NCI-H2196 treated with DMSO at 0.1 percent for 48 hours (cell line): ENCODE data around the gene HMGCS2.

Experiments used
- DNase-seq: peaks from one replicate; lab custom pipeline; 2025; ENCODE audit not compliant: unreplicated experiment; lab: John Stamatoyannopoulos, UW

Gene HMGCS2

DNA sequence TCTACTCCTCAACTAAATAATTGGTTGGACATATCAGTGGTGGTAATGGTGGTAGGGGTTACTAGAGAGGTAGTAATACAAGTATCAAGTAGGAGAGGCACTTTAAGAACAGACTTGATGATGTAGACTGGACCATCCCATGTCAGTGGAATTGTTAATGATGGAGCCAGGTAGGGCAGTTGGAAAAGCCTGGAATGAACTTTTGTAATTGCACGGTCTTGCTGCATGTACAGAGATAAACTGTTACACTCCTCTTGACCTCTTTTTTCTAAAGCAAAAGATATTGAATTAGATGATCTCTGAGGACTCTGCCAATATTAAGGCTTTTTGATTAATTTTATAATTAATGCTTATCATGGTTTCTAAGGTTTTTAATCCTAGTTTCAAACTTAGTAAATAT lies 5.8 kb downstream of the HMGCS2 start:
- DNase-seq: no peak

DNA sequence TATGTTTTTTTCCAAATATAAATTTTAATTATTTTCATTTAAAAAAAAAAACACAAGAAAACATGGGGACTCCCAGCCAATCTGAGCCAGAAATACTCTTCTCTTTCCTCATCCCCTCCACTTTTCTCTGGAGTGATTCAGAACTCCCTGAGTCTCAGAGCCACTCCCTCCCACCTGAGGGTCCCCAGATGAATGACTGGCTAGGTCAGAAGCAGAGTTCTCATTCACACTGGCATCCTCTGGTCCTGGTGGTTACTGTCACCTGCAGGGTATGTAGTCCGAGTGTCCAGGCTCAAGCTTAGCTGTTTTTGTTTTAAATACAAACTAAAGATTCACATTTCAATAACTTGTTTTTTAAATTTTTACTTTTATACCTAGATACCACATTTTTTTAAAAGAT lies 6.3 kb downstream of the HMGCS2 start:
- DNase-seq: no peak

DNA sequence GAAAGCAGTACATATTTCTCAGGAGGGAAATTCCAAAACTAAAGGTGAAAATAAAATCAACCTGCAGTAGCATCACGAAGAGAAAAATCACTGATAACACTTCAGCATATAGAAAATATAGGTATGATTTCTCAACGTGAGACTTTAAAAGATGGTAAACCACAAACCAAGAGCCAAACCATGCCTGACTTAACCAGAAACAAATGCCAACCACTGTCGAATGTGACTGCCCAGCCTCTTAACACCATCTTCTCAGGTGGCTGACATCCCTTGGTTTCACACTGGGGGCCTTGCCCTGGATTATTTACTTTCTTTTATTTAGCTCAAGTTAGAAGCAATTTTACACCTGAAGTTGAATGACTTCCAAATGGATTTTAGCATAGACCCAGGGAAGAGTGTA lies 10.1 kb downstream of the HMGCS2 start:
- DNase-seq: no peak

DNA sequence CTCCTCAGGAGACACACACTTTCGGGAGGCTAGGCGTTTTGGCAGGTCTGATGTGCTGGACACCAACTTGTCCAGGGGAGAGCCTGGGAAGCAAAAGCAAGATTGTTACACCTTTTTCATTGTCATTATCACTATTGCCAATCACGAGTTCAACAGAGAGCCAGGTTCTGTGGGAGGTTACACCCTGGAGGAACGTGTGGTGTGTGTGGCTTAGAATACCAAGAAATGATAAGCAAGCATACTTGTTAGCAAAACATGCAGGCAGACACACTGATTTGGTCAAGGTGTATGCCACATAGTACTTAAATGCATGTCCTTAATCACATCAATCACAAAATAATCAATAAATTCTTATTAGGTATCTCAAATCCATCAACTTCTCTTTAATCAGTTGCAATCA lies 16.1 kb downstream of the HMGCS2 start:
- DNase-seq: no peak

- DNase-seq: no peak
These were observed 20.7 kb downstream of the HMGCS2 start for GRCh38 chr1:119748040-119748439.

GRCh38 chr1:119747451-119747850 lies 21.3 kb downstream of the HMGCS2 start:
- no peak for DNase-seq

DNA sequence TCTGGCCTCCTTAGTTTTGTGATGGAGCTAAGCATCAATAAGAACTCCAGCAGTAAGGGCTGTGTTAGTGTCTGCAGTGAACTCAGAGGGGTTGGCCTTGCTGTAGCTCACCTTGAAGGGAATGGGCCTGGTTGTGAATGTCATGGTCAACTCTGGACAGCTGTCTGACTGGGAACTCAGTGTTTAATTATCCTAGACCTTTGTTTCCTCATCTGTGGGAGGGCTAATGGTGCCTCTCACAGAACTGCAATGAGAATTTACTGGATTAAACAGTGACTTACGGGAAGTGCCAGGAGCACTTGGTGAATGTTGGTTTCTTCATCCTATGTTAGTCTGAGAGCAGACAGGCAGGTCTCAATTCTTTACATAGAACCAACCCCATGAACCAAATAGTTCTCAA lies 23.7 kb downstream of the HMGCS2 start:
- DNase-seq: no peak

DNA sequence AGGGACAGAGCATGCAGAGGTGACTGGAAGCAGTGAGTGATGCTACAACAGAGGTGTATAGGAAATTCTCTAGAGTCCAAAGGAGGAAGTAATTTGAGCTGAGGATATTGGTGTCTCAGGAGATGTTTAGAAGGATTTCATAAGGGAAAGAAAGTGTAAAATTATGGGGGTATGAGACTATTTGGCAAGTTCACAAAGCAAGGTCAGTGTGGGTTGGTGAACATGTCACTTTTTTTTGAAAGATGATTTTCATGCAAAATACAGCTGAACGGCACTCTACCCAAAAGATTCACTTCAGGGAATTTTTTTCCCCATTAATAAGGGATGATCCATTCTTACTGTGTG lies 24.1 kb downstream of the HMGCS2 start:
- no peak for DNase-seq

- peak; percentile 36 for DNase-seq
These were observed 24.7 kb downstream of the HMGCS2 start for GRCh38 chr1:119743776-119744597.

DNA sequence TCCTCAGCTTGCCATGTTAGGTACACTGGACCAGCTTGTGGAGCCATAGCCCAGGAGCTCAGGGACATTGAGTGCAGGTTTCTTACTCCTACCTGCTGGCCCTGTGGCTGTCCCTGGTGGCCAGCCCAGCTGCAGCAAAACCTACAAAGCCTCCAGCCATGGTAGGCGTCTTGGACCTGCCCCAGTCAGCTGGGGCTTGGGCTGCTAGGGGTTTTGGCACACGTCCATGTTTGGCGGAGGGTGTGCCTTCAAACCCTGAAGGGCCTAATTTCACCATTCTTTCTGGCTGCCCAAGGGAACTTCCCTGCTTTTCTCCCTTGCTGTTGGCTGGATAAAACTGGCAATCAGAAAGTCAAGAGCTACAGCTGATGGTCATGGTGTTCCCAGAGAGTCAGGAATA lies 25.4 kb downstream of the HMGCS2 start:
- DNase-seq: no peak

DNA sequence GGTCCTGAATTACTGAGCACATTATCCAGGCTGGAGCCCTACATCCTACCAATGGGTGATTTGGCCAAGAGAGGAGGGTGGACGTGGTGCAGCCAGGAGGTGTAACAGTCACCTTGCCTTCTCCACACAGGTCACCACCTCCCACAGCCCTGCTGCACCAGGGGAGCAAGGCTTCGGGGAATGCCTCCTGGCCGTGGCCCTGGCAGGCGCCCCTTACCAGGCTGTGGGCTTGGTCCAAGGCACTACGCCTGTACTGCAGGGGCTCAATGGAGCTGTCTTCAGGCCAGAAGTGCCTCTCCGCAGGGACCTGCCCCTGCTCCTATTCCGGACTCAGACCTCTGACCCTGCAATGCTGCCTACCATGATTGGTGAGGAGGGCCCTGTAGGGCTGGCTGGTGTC lies 26.0 kb downstream of the HMGCS2 start:
- DNase-seq: no peak

DNA sequence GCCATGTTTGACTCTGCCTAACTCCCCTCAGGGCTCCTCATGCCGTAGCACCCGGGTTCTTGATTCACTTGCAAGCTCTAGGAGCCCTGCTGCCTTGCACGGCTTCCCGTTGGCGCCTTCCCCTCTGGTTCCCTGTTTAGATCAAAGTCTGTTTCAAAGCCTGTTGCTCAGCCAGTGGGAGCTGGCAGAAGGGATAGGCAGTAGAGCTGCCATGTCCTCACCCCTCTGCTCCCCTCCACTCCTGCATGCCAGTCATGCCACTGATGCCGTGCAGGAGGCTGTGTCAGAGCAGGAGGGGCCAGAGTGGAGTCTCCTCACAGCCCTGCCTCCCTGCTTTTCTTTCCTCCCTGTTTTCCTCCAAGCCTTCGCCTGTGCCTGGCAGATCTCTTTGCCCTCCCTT lies 26.5 kb downstream of the HMGCS2 start:
- no peak for DNase-seq

DNA sequence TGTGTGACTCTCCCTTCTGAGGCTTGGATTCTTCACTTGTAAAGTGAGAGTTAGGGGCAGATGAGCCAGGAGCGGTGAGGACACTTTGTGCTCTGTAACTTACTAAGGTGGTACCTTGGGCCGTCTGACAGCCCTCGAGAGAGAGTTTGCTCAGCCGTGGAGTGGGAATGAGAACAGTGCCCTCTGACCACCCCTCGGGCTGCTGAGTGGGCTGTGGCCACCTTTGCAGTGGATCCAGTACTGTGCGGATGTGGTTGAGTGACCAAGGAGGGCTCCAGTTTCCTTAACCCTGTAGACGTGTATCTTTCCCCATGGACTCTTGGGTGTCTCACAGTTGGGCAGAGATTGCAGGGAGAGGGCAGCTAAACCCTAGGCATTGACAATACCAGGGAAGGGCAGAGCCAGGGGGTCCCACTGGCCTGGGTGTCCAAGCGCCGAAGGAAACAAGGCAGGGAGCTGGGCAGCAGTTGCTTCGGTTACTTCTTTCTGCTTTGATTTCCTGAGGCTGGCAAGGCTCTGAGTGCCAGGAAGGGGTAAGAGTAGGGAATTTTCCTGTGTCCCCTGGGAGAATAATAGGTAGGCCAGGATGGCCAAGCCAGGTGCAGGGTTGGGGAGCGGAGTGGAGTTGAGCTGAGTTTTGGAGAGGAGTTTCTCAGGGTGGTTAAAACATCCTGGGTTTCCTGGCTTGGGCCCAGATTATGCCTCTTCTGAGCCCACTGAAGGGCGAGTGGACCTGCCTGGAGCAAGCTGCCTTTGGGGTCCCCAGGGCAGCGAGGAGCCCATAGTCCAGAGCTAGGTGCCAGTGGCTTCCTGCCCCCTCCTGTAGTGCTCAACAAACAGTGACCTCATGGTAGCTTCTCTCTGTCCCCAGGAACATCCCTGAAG lies 27.6 kb downstream of the HMGCS2 start:
- DNase-seq: no peak

DNA sequence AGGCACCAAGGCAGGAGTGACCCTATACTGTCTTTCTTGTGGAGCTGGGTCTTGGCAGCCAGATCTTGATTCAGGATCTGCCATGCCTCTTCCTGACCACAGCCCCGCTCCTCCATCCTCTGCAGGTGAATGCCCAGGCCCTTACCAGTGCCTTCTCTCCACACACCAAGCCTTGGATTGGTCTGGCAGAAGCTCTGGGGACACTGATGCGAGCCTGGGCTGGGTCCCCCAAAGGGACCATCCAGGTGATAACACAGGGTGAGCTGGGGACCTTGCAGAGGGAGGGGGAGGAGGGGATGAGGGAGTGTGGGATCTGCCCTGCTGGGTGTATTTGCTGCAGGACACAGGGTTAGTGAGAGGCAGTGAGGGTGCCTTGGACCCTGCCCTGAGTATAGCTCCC lies 28.4 kb downstream of the HMGCS2 start:
- no peak for DNase-seq

DNA sequence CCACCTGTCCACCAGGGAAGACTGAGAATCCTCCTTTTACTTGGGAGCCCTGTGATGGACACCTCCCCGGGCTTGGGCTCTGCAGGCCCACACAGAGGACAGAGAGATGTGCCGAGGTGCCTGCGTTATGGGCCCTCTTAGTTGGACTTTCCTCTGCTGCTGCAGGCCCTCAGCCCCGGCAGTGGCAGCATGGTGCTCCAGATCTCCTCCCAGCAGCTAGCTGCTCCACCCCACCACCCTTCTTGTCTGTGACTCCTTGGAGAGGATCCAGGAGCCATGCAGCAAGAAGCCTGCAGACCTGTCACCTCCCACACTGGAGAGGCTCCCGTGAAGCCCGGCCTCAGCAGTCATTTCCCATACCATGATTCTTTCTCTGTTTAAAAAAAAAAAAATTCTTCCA lies 29.6 kb downstream of the HMGCS2 start:
- no peak for DNase-seq

- DNase-seq: no peak
These were observed 30.5 kb downstream of the HMGCS2 start for GRCh38 chr1:119738100-119738720.

DNA sequence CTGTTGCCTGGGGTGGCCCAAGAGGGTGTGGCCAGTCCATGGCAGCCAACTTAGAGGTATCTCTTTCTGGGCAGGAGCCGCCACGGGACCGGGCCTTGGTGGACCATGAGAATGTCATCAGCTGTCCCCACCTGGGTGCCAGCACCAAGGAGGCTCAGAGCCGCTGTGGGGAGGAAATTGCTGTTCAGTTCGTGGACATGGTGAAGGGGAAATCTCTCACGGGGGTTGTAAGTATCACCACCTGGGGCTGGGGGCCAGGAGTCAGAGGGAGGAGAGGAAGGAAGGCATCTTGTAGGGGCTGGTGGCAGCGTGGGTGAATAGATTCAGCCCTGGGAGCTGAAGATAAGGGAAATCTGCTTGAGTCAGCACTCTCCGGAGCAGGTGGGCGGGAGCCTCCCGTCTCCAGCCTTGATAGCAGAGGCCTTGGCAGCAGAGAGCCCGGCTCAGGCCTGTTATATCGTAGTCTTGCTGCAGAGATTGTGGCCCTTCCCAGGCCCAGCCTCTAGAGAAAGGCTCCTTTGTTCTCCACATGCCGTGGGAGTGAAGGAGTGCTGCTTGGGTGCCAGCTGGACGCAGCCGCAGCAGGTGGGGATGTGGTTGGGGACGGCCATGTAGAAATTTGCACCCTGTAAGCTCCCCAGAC lies 31.5 kb downstream of the HMGCS2 start:
- no peak for DNase-seq

- DNase-seq: no peak
These were observed 32.1 kb downstream of the HMGCS2 start for GRCh38 chr1:119736649-119737039.

DNA sequence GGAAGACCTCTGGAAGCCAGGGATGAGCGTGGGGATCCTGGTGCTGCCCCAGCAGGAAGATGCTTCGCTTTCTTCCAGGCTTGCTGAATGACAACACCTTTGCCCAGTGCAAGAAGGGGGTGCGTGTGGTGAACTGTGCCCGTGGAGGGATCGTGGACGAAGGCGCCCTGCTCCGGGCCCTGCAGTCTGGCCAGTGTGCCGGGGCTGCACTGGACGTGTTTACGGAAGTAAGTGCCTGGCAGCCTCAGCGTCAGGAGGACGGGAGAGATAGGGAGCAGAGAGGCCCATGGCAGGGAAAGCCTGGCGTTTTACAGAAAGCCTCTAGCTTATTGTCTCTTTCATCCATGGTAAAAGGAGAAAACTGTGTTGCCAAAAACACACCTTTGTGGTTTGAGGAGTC lies 33.5 kb downstream of the HMGCS2 start:
- DNase-seq: no peak

DNA sequence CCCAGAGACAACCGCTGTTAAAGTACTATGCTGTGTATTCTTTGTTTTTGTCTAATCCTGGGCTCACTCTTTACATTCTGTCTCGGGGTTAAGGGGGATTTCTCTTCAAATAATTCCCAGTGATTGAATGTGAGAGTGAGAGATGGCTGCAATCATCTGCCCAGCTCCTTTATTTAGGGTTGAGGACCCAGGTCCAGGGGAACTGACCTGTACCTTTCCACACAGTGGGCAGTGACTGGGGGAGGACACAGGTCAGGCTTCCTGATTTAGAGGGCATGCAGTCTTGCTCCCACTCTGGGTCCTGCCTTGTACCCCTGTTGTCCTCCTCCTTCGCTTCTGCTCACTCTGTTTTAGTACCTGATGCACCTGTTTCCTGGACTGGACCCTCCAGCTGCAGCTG lies 35.0 kb downstream of the HMGCS2 start:
- DNase-seq: no peak

GRCh38 chr1:119732465-119733168 lies 36.1 kb downstream of the HMGCS2 start:
- DNase-seq: no peak
